CD4-positive, alpha-beta T cell treated with Interleukin-17A for 4 hours (primary cell): ENCODE data around the gene FOXG1.

Experiments used
- DNase-seq: peaks from one replicate; pipeline ENCODE4 v3.0.0-alpha.2; 2020; ENCODE audit warnings: mixed read lengths

Gene FOXG1

GRCh38 chr14:28777471-28778137 lies 11.0 kb downstream of the FOXG1 start:
- no peak for DNase-seq

GRCh38 chr14:28778138-28779117 lies 11.8 kb downstream of the FOXG1 start:
- DNase-seq, result no peak

- DNase-seq, result no peak
Observed at GRCh38 chr14:28779456-28779855, 12.9 kb downstream of the FOXG1 start.

- no peak for DNase-seq
Observed at GRCh38 chr14:28780843-28781820, 14.5 kb downstream of the FOXG1 start.

GRCh38 chr14:28782301-28782700 lies 15.7 kb downstream of the FOXG1 start:
- no peak for DNase-seq

GRCh38 chr14:28783664-28784063 lies 17.1 kb downstream of the FOXG1 start:
- DNase-seq, result no peak

- no peak for DNase-seq
Observed at GRCh38 chr14:28784096-28785048, 17.8 kb downstream of the FOXG1 start.

- DNase-seq, result no peak
Observed at GRCh38 chr14:28785096-28785952, 18.7 kb downstream of the FOXG1 start.

GRCh38 chr14:28807518-28807917 lies 40.9 kb downstream of the FOXG1 start:
- no peak for DNase-seq

GRCh38 chr14:28813810-28814209 lies 47.2 kb downstream of the FOXG1 start:
- no peak for DNase-seq
